ENCODE data around the gene ERICH6B. TPM values are rescaled to one million over a fixed set of nuclear protein-coding genes. Genes with fewer than 3 reads are reported as not detected.
"Not testable (repeated sequence)": the region's sequence is repeated elsewhere in the genome, so short reads cannot be mapped to it uniquely, and the experiment has no call there.

Gene ERICH6B
- total and polyA plus RNA-seq, 2 experiments from 2014 or later = not detected

DNA sequence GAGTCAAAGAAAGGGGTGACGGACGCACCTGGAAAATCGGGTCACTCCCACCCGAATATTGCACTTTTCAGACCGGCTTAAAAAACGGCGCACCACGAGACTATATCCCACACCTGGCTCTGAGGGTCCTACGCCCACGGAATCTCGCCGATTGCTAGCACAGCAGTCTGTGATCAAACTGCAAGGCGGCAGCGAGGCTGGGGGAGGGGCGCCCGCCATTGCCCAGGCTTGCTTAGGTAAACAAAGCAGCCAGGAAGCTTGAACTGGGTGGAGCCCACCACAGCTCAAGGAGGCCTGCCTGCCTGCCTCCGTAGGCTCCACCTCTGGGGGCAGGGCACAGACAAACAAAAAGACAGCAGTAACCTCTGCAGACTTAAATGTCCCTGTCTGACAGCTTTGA, 29.7 kb upstream of the ERICH6B start:
- not testable (repeated sequence) for H3K4me1 ChIP-seq (ENCODE audit: insufficient read depth); H3K4me2 ChIP-seq; H3K36me3 ChIP-seq (ENCODE audit: insufficient read depth); DNase-seq (ENCODE audit: low spot score); H3K9me2 ChIP-seq (ENCODE audit: insufficient read depth); H3K27ac Mint-ChIP-seq; H3K4me3 ChIP-seq; H3K27me3 Mint-ChIP-seq (ENCODE audit: insufficient read depth, low read depth, poor library complexity); H4K20me1 ChIP-seq (replicated peaks; ENCODE audit: insufficient read depth); ATAC-seq; H2AFZ ChIP-seq; H3K4me3 Mint-ChIP-seq; H3K4me1 Mint-ChIP-seq; H3F3A ChIP-seq (replicated peaks; ENCODE audit: low read depth); H3K79me2 ChIP-seq (replicated peaks; ENCODE audit: insufficient read depth); H3K27me3 ChIP-seq (ENCODE audit: insufficient read depth); H3K27ac ChIP-seq (ENCODE audit: low read depth)
- Mint-ChIP-seq H3K9me3 (peaks cover 44% of the 10 kb centered on the region), H3K36me3 (ENCODE audit: low read depth) (peaks cover 36% of the 10 kb centered on the region)

DNA sequence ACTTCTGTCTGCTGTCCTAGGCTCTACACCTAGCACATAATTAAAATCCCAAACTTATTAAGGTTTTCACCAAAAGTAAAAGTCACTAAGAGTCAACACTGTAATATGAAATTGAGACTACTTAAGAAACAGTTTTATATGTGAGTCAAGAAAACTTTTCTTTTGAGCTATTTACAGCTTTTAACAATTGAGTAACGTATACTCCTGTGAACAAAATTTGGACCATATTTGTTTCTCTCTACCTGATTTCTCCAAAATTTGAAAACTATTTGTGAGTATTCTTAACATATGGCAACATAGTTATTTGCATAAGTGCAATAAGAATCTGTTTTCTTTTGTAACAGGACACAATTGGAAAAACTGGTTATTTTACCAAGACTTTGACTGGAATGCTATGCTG, 26.6 kb upstream of the ERICH6B start:
- not testable (repeated sequence) for H3K27me3 ChIP-seq (ENCODE audit: insufficient read depth); H3K4me3 ChIP-seq; DNase-seq (ENCODE audit: low spot score); H3K4me1 ChIP-seq (ENCODE audit: insufficient read depth); ATAC-seq; H3K4me3 Mint-ChIP-seq; H4K20me1 ChIP-seq (replicated peaks; ENCODE audit: insufficient read depth); H3K9me2 ChIP-seq (ENCODE audit: insufficient read depth); H3K36me3 ChIP-seq (ENCODE audit: insufficient read depth); H3K79me2 ChIP-seq (replicated peaks; ENCODE audit: insufficient read depth); H2AFZ ChIP-seq; H3K4me2 ChIP-seq; H3K27me3 Mint-ChIP-seq (ENCODE audit: insufficient read depth, low read depth, poor library complexity); H3K4me1 Mint-ChIP-seq; H3F3A ChIP-seq (replicated peaks; ENCODE audit: low read depth); H3K27ac ChIP-seq (ENCODE audit: low read depth); H3K27ac Mint-ChIP-seq
- Mint-ChIP-seq H3K36me3 (ENCODE audit: low read depth) (peaks cover 37% of the 10 kb centered on the region), H3K9me3 (peaks cover 52% of the 10 kb centered on the region)

DNA sequence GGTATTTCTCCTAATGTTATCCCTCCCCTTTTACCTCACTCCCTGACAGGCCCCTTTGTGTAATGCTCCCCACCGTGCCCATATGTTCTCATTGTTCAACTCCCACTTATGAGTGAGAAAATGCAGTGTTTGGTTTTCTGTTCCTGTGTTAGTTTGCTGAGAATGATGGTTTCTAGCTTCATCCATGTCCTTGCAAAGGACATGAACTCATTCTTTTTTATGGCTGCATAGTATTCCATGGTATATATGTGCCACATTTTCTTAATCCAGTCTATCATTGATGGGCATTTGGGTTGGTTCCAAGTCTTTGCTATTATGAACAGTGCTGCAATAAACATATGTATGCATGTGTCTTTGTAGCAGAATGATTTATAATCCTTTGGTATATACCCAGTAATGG, 19.8 kb upstream of the ERICH6B start:
- not testable (repeated sequence) for H3K4me1 Mint-ChIP-seq; DNase-seq (ENCODE audit: low spot score); H3F3A ChIP-seq (replicated peaks; ENCODE audit: low read depth); H3K36me3 ChIP-seq (ENCODE audit: insufficient read depth); H2AFZ ChIP-seq; H3K36me3 Mint-ChIP-seq (ENCODE audit: low read depth); H3K9me2 ChIP-seq (ENCODE audit: insufficient read depth); H3K4me3 ChIP-seq; H3K79me2 ChIP-seq (replicated peaks; ENCODE audit: insufficient read depth); H3K27ac Mint-ChIP-seq; H3K27me3 ChIP-seq (ENCODE audit: insufficient read depth); H3K4me3 Mint-ChIP-seq; ATAC-seq; H3K27me3 Mint-ChIP-seq (ENCODE audit: insufficient read depth, low read depth, poor library complexity); H3K27ac ChIP-seq (ENCODE audit: low read depth); H3K4me1 ChIP-seq (ENCODE audit: insufficient read depth); H3K4me2 ChIP-seq; H3K9me3 Mint-ChIP-seq; H4K20me1 ChIP-seq (replicated peaks; ENCODE audit: insufficient read depth)

DNA sequence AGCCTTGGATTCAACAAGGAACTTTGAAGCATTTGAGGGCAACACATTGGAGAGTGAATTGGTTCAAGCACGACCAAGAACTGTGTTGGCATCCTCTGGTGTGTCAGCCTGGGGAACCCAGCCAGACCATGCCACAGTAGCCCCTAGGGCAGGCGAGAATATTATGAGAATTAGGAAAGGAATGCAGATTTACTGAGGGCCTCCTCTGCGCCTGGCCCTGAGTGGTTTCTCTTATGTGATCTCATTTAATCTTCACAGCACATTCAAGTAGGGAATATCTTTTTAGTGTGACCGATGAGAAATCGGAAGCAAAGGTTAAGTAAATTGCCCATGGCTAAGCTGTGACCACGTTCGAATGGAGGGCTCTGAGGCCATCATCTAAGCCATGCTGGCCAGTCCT, 15.3 kb upstream of the ERICH6B start:
- no peaks in the 10 kb centered on the region for H3K36me3 ChIP-seq (ENCODE audit: insufficient read depth)
- H3K9me3 Mint-ChIP-seq = no peaks in the 10 kb centered on the region
- no peak overlapping the region for H3K4me3 ChIP-seq
- H3K27me3 Mint-ChIP-seq (ENCODE audit: insufficient read depth, low read depth, poor library complexity) = no peaks in the 10 kb centered on the region
- H3F3A ChIP-seq (replicated peaks; ENCODE audit: low read depth) = no peaks in the 10 kb centered on the region
- no peak overlapping the region for H3K27ac Mint-ChIP-seq
- H4K20me1 ChIP-seq (replicated peaks; ENCODE audit: insufficient read depth) = no peaks in the 10 kb centered on the region
- DNase-seq (ENCODE audit: low spot score) (no peak), ATAC-seq (no peak)
- no peaks in the 10 kb centered on the region for H3K36me3 Mint-ChIP-seq (ENCODE audit: low read depth)
- peaks cover 4% of the 10 kb centered on the region; the same call in 1 of the 2 replicates for H3K9me2 ChIP-seq (ENCODE audit: insufficient read depth)
- H3K27me3 ChIP-seq (ENCODE audit: insufficient read depth) = no peaks in the 10 kb centered on the region
- H2AFZ ChIP-seq = no peak overlapping the region
- peaks cover 20% of the 10 kb centered on the region for H3K4me1 ChIP-seq (ENCODE audit: insufficient read depth)
- no peak overlapping the region for H3K4me2 ChIP-seq
- H3K4me3 Mint-ChIP-seq = no peak overlapping the region
- no peaks in the 10 kb centered on the region for H3K79me2 ChIP-seq (replicated peaks; ENCODE audit: insufficient read depth)
- no peak overlapping the region for H3K27ac ChIP-seq (ENCODE audit: low read depth)
- H3K4me1 Mint-ChIP-seq = peaks cover 14% of the 10 kb centered on the region
- TF ChIP-seq EZH2phosphoT487 (IDR thresholded peaks at IDR 0.05; ENCODE audit: unreplicated experiment) (no peak), JUNB (IDR thresholded peaks at IDR 0.05; ENCODE audit: unreplicated experiment) (no peak), CREB1 (CRISPR knock-in tag; IDR thresholded peaks at IDR 0.05; ENCODE audit: low read depth) (no peak), ZNF114 (CRISPR knock-in tag; IDR thresholded peaks at IDR 0.05) (no peak), POLR2AphosphoS5 (IDR thresholded peaks at IDR 0.05; ENCODE audit: low read depth) (no peak), EZH2 (IDR thresholded peaks at IDR 0.05; ENCODE audit: low read depth, unreplicated experiment) (no peak)
- TF ChIP-seq, protein P1, sequence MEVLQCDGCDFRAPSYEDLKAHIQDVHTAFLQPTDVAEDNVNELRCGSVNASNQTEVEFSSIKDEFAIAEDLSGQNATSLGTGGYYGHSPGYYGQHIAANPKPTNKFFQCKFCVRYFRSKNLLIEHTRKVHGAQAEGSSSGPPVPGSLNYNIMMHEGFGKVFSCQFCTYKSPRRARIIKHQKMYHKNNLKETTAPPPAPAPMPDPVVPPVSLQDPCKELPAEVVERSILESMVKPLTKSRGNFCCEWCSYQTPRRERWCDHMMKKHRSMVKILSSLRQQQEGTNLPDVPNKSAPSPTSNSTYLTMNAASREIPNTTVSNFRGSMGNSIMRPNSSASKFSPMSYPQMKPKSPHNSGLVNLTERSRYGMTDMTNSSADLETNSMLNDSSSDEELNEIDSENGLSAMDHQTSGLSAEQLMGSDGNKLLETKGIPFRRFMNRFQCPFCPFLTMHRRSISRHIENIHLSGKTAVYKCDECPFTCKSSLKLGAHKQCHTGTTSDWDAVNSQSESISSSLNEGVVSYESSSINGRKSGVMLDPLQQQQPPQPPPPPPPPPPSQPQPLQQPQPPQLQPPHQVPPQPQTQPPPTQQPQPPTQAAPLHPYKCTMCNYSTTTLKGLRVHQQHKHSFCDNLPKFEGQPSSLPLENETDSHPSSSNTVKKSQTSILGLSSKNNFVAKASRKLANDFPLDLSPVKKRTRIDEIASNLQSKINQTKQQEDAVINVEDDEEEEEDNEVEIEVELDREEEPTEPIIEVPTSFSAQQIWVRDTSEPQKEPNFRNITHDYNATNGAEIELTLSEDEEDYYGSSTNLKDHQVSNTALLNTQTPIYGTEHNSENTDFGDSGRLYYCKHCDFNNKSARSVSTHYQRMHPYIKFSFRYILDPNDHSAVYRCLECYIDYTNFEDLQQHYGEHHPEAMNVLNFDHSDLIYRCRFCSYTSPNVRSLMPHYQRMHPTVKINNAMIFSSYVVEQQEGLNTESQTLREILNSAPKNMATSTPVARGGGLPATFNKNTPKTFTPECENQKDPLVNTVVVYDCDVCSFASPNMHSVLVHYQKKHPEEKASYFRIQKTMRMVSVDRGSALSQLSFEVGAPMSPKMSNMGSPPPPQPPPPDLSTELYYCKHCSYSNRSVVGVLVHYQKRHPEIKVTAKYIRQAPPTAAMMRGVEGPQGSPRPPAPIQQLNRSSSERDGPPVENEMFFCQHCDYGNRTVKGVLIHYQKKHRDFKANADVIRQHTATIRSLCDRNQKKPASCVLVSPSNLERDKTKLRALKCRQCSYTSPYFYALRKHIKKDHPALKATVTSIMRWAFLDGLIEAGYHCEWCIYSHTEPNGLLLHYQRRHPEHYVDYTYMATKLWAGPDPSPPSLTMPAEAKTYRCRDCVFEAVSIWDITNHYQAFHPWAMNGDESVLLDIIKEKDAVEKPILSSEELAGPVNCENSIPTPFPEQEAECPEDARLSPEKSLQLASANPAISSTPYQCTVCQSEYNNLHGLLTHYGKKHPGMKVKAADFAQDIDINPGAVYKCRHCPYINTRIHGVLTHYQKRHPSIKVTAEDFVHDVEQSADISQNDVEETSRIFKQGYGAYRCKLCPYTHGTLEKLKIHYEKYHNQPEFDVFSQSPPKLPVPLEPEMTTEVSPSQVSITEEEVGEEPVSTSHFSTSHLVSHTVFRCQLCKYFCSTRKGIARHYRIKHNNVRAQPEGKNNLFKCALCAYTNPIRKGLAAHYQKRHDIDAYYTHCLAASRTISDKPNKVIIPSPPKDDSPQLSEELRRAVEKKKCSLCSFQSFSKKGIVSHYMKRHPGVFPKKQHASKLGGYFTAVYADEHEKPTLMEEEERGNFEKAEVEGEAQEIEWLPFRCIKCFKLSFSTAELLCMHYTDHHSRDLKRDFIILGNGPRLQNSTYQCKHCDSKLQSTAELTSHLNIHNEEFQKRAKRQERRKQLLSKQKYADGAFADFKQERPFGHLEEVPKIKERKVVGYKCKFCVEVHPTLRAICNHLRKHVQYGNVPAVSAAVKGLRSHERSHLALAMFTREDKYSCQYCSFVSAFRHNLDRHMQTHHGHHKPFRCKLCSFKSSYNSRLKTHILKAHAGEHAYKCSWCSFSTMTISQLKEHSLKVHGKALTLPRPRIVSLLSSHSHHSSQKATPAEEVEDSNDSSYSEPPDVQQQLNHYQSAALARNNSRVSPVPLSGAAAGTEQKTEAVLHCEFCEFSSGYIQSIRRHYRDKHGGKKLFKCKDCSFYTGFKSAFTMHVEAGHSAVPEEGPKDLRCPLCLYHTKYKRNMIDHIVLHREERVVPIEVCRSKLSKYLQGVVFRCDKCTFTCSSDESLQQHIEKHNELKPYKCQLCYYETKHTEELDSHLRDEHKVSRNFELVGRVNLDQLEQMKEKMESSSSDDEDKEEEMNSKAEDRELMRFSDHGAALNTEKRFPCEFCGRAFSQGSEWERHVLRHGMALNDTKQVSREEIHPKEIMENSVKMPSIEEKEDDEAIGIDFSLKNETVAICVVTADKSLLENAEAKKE (CRISPR knock-in tag; IDR thresholded peaks at IDR 0.05) = no peak
